IPS-NIHi11 (cell line): ENCODE measurements around the gene GP9.
"Not testable (repeated sequence)": the region's sequence is repeated elsewhere in the genome, so short reads cannot be mapped to it uniquely, and the experiment has no call there.

Experiments
- DNase-seq: peaks from one replicate; pipeline ENCODE4 v3.0.0; 2012; ENCODE audit warnings: mixed read lengths, low spot score

GP9 gene

DNA sequence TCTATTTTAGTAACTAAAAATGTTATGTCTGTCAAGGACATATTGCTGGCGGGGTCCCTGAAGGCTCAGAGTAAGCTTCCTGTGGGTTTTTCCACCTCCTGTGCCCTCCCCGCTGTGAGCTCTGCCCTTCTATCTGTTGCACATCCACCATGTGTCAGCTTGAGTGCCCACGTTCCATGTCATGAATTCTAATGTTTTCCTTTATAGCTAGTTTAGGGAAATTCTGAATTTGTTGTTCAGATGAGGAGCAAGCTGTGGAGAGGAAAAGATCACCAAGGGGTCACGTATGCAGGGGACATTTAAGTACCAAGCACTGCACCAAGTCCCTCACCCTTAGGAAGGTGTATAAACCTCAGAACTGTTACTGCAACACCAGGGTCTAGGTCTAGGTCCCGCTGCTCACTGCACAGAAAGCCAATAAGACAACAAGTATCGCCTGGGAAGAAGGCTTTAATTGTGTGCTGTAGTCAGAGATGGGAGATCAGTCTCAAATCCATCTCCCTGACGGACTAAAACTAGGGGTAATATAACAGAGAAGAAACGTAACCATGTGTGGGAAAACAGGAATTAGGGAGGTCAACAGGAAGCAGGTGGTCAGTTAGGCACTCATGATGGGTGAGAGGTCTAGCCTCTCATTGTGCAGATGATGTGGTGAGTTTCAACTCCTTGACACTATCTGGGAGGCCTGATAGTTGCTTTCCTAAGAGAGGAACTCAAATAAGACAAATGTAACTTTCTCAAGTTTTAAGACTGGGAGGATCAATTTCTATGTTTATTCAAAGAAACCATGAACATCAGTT lies 9.7 kb downstream of the GP9 start:
- no peak for DNase-seq

DNA sequence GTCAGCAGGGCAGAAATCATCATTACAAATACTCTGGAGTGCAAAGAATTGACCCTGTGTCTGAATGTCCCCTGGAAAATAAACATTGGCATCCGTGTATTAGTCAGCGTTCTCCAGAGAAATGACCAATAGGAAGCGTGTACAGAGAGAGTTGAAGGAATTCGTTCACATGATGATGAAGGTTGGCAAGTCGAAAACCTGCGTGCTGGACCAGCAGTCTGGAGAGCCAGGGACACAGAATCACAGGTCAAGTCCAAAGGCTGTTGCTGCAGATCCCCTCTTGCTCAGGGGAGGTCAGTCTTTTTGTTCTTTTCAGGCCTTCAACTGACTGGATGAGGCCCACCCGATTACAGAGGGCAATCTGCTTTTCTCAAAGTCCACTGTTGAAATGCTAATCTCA lies 16.6 kb downstream of the GP9 start:
- DNase-seq = no peak

DNA sequence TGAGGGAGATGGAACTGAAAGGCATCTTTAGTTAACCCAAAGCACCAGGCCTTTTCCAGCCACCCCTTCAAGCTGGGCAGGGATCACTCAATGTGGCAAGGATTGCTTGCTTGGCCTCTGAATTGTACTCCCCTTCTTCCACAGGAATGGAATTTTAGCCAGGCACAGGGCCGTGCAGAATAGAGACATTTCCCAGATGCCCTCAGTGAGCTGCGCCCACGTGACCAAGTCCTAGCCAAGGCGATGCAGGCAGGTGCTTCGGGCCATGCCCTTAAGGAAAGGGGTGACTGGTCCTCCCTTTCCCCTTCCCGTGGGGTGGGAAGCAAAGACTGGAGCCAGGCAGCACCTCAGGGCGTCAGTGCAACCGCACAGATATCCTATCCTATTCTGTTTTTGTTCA lies 17.9 kb downstream of the GP9 start:
- no peak for DNase-seq

DNA sequence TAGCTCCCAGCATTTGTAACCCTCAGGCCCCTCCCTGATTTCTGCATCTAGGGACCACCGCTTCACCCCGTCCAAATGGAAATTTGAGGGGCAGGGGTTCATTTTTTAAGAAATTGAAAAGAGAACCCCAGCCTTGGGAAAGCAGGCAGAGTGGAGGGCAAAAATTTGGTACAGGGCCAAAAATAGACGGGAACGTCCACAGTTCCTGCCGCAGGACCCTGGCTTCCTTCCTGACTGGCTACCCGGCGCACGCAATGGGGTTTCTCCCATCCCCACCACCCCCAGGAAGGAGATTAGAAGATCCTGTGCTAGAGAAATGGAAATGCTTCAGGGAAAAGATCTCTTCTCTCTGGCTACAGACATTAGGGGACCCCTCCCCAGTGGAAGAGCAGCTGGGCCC lies 20.9 kb downstream of the GP9 start:
- no peak for DNase-seq

DNA sequence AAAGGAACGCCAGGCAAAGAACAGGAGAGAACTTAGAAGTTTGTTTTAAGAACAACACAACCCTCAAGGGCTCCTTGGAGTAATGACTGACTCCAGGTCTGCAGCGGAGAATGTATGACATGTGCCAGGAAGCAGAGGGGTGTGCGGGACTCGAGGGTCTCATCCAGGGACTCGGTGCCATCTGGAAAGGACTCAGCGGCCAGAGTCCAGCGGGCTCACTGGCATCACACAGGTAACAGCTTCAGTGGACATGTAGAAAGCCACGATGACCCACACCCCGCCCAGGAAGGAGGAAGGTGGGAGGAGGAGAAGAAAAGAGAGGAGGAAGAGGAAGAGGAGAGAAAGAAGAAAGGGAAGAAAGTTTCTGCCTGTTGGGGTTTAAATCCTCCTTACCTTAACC lies 21.4 kb downstream of the GP9 start:
- no peak for DNase-seq

DNA sequence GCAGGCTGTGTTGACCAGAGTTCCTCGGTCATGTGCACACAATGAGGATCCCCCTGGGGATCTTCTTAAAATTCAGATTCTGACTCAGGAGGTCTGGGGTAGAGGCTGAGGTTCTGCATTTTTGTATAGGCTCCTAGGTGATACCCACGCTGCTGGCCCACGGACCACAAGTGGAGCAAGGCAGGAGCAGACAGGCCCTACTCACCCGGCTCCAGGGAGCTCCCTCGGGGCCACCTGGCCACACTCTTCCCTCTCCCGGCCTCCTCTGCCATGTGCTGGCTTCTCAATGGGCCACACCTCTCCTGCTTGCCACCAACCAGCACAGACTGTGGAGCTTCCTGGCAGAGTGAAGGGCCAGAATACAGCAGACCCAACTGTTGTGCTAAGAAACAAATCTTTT lies 23.9 kb downstream of the GP9 start:
- DNase-seq = no peak

DNA sequence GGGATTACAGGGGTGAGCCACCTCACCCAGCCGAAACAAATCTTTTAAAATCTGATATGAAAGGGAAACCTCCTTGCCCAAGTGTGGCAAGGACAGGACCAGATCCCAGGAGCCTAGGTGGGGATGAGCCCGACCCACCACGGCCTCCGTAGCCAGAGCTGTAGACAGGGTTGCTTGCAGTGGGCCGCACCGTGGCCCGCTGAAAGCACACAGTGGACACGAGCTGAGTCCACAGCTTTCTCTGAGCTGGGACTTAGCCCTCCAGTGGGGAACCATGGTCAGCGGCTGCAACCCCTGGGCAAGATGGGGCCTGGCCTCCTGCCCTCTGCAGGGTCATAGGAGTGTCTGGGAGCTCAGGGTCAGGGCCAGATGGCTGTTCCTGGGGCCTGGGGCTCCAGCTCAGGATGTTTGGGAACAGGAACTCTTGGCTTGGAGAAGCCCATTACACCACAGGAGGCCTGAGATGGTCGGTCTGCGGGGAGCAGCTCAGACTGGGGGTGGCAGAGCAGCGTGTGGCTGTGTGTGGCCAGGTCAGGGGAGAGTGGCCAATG lies 24.7 kb downstream of the GP9 start:
- DNase-seq = no peak

DNA sequence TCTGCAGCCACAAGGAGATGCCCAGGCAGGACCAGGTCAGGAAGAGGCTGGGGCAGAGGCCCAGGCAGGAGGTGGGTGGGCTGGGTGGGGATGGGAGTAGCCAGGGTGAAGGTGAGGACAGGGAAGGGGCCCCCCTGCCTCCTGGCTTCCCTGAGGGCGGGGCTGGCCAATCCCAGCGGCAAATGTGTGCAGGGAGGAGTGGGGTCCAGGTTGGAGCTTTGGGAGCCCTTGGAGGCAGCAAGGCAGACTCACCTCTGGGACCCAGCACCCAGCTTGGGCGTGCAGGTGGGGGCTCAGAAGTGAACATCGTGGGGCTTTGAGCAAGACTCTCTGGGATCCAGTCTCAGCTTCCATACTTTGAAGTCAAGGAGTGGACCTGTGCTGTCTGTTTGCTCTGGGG lies 25.2 kb downstream of the GP9 start:
- DNase-seq = no peak

DNA sequence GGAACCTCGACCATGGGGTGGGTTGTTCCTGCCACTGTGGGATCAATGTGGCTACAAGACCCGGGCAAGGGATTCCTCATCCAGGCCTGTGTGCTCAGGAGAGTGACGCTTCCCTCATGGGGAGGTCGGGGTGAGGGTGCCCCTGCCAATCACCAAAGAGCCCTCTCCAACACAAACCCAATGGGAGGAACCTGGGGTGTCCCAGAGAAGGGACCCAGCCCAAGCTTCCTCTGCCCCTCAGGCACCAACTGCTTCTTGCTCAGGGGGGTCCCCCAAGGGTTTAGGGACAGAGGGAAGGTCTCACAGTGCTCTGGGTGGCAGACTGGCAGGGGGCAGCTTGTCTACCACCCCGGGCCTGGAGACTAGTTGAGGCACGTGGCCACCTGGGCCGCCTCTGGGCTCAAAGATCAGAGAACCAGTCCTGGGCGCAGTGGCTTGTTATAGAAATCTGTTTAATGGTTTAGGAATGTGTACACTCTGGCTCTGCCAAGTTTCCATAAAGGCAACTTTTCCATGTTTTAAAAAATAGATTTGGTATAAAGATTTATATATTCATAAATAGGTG lies 26.6 kb downstream of the GP9 start:
- DNase-seq = no peak

DNA sequence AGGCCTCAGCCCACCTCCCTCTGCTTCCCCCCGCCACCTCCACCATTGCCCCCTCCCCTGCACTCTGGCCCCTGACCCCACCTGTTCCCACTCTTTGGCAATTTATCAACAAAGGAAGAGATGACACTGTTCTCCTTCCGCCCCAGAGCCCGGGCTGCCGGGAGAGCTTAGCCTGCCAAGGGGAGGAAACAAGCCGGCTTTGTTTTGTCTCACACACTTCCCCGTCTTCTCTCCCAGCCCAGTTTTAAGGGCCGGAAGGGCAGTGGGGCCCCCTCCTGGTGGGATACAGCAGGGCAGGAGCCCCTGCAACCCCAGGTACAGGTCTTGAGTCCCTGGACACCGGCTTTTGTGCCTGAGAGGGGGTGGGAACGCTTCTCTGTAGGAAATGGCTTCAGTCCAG lies 27.3 kb downstream of the GP9 start:
- not testable (repeated sequence) for DNase-seq

DNA sequence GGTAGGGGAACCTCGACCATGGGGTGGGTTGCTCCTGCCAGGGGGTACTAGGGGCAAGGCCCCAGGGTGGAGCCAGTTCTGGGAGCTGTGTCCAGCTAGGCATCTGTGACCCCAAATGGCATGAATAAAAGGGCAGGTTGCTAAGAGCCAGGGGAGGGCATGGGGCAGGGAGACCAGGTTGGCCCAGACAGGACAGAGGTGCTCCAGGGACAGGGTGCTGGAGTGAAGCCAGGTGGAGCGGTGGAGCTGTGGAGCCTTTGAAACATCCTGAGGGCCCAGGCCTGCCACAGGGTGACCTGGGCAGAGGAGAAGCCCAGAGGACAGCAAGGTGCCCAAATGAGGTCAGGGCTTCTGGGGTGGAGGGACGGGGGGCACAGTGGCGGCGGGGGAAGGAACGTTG lies 27.7 kb downstream of the GP9 start:
- not testable (repeated sequence) for DNase-seq

DNA sequence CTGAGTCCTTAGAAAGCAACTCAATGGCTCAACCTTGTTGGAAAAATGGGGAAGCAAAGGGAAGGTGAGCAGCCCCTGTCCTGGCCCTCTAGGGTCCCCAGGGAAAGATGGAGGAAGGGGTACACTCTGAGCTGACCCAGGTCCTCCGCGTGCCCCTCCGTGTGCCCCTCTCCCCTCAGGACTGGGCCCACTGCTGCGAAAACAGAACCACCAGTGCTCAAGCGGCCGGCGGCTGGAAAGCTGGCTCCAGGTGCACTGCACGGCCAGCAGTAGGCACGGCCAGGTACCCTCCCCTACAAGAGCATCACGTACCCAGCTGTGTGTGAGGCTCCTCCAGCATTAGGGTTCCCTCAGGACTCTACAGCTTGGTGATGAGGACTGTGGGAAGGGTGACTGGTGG lies 34.7 kb downstream of the GP9 start:
- no peak for DNase-seq

DNA sequence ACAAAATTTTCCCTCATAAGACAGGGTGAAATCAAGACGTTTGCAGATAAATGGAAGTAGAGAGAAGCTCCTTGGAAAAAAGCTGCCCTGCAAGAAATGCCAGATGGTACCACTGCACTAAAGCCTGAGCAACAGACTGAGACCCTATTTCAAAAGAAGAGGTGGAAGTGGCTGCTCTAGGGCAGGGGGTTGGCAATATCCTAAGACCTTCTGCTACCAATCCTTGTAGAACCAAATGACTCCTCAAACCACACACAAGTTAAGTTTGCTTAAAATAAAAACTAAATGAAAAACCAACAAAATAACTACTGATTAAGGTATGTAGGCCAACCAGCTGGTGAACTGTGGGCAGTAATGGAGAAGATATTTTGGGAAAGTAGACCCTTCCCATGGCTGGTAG lies 39.7 kb downstream of the GP9 start:
- no peak for DNase-seq

DNA sequence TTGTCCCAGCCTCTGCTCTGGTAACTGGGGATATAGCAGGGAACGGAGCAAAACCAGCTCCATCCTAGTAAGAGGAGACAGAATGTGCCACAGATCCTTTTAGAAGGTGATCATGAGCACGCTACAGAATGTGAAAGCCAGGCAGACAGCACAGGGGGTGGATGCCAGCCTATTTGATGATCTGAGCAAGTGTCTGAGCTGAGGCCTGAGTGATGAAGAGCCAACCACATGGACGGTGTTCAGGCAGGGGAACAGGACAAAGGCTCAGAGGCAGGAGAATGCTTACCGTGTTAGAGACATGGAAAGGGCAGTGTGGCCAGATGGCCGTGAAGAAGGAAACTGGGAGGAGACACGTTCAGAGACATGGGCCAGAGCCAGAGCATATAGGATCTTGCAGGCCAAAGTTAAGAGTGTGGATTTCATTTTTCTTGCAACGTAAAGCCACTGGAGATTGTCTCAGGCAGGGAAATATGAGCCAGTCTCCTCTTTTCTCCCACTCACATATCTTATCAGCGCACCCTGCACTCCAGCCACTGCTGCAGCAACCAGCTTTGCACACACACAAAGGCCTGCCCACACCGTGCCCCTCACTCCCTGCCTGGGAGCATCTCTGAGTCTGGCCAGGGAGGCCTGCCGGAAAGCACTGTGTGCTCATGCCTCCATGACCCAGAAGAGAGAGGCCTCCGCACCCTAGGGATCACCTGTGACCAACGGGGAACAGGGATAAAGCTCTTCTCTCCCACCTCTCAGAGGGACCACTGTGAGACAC lies 41.0 kb downstream of the GP9 start:
- DNase-seq = no peak

DNA sequence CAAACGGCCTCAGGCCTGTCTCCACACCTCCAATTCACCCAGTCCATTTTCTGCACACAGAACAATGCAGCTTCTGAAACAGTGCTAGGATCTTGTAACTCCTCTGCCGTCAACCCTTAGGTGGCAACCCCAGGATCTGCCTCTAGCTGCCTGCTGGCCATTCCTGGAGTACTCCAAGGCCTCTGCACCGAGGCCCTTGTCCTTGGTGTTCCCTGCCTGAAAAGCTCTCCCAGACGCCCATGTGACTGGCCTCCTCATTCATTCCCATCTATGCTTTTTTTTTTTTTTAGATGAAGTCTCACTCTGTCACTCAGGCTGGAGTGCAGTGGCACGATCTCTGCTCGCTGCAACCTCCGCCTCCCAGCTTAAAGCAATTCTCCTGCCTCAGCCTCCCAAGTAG lies 42.7 kb downstream of the GP9 start:
- DNase-seq = no peak

DNA sequence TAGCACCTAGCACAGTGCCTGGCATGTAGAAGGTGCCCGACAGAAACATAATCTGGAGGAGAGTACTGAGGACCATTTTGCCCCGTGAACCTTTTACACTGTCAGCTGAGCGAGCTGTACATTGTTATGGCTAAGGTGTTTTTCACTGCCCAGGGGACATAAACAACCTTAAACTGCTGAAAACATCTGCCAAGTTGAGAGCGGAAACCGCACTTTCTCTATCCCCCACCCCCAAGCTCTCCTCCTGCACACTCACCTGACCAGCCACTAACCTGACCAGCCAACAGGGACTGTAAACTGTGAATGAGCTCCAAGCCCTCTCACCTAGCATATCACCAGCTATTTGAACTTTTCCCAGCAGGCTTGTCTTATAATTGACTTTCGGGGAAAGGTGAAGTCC lies 43.5 kb downstream of the GP9 start:
- DNase-seq = no peak

DNA sequence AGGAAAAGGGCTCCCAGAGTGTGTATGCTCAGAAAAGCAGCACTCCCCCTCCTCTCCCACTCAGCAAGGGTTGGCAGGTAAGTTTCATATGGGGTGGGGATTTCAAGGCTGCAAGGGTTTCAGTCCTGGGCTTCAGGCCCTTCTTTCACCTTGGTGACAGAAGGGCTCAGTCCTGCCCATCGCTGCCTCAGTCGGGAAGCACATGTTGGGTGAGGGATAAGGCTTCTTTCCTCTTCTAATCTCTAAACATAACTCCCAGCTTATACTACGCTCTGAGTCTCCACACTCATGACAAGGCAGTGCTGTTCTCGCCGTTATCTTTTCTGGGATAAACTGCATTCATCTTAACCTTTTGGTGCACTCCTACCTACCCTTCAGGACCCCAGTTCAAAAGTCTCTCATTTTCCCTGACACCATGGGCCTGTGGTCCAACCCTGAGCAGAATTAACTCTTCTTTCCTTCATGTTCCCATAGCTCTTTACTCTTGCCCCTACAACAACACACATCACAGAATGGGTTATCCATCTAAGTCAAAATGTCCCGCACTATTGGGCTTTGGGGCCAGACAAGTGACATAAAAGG lies 44.0 kb downstream of the GP9 start:
- DNase-seq = no peak

DNA sequence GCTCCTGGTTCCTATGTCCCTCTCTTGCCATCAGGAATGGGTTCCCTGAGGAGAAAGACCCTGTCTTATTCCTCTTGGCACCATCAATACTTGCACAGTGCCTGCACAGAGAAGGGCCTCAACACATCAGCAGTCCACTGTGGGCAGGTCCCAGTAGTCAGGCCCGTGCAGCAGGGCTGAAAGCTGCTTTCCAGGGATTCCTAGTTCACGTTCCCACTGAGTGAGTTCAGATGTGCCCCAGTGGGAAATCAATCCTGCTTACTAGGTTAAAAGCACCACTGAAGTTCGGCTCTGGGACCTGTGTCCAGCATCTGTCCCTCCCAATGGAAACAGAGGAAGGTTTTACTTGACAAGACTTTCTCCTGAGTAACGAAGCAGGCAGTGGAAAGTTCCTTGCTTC lies 45.3 kb downstream of the GP9 start:
- no peak for DNase-seq

DNA sequence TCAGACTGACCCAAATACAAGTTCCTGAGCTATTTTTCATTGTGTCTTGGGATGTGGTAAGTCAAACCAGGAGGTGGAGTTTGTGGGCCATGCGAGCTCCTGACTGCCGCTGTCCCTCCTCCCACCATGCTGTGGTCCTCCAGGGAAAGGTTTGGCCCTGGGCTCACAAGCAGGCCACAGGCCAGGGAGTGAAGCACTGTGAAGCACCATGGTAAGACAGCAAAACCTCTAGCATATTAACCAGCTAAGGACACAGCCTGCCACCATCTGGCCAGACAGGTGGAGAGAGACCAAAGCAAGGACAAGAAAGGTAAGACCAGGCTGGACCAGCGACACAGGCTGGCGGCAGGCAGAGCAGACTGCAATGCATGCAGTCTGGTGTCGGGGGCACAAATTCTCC lies 45.7 kb downstream of the GP9 start:
- no peak for DNase-seq

DNA sequence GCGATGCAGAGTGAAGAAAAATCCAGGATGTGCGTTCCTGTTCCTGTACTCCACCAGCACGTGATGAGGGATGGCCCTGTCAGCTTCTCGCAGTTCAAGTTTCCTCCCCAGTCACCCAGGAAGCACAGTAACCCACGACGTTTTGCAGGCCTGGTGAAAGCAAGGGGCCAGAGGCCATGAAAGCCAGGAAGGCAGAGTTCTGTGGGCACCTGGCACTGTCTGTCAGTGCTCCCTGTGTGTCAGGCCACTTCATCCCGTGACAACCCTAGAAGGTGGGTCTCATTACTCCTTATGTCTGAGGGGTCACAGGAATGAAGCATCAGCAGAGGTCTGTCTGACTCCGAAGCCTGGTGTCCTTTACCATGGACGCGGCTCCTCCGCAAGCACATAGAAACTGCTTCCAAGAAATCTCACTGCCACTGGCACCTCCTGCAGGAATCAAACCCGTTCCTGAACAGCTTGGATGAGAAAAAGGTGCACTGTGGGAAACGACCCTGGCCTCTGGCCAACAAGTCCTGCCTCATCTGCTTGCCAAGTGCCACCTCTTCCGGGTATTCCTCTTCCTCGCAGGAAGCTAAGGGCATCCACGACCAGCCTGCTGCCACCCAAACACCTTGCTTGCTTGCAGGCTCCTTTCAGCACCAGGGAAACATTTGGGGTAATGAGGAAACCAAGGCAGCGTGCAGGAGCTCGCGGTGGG lies 46.4 kb downstream of the GP9 start:
- no peak for DNase-seq

DNA sequence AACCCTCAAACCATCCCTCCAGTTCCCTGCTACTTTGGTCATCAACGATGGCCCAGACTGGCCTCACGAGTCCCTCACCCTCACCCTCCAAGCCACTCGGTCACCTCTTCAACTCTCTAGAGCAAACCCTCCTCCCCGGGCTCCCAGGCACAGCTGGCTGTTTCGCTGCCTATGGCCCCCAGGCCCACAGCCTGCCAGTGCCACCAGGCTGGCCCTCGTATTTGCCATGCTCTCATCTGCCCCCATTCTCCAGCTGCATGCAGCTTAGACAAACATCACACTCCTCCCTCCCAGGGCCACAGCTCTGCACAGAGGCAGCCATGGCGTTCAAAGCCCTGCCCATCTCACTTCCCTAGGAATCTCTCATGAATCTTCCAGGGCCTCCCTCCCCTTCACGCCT lies 47.2 kb downstream of the GP9 start:
- no peak for DNase-seq
